Neural cell (in vitro differentiated cells): ENCODE results near the gene FGF14. TPM values are rescaled to one million over a fixed set of nuclear protein-coding genes. Genes with fewer than 3 reads are reported as not detected.

Experiments
- H2AFZ ChIP-seq: fragments of 200-600, 300-800 bp; sonication (generic), shearing (Covaris generic); 2 replicates; pipeline ENCODE4 v1.6.0; 2014; ENCODE audit warnings: low read depth, mild to moderate bottlenecking, antibody characterized with exemption, low read length, moderate library complexity
- H3F3A ChIP-seq: fragments of 200-600 bp; shearing (Covaris generic); 2 replicates; pipeline ENCODE4 v1.6.1; 2016; ENCODE audit warnings: mild to moderate bottlenecking, moderate library complexity, mixed read lengths, antibody characterized with exemption, low read length; ENCODE audit not compliant: insufficient read depth, poor library complexity, severe bottlenecking
- H3K27ac ChIP-seq: fragments of 200-600, 300-800 bp; sonication (generic), shearing (Covaris generic); 2 replicates; pipeline ENCODE4 v1.5.1; 2014; ENCODE audit warnings: mild to moderate bottlenecking, low read length, moderate library complexity
- H3K27me3 ChIP-seq: fragments of 300-800, 200-600 bp; sonication (generic), shearing (Covaris generic); 2 replicates; pipeline ENCODE4 v1.6.0; 2014; ENCODE audit warnings: mild to moderate bottlenecking, low read depth, low read length, moderate library complexity; ENCODE audit not compliant: insufficient read depth
- H3K36me3 ChIP-seq: fragments of 300-800, 200-600 bp; sonication (generic), shearing (Covaris generic); 2 replicates; pipeline ENCODE4 v1.5.1; 2014; ENCODE audit warnings: mild to moderate bottlenecking, antibody characterized with exemption, low read length, moderate library complexity; ENCODE audit not compliant: insufficient read depth
- H3K4me2 ChIP-seq: fragments of 300-800, 200-600 bp; sonication (generic), shearing (Covaris generic); 2 replicates; pipeline ENCODE4 v1.6.0; 2014; ENCODE audit warnings: mild to moderate bottlenecking, low read length
- H3K4me3 ChIP-seq: fragments of 300-800, 200-600 bp; sonication (generic), shearing (Covaris generic); 2 replicates; pipeline ENCODE4 v1.5.1; 2014; ENCODE audit warnings: mild to moderate bottlenecking, low read length, moderate library complexity
- H3K79me2 ChIP-seq: fragments of 200-600 bp; shearing (Covaris generic); replicated peaks from 2 replicates; pipeline ENCODE4 v1.6.0; 2014; ENCODE audit warnings: mild to moderate bottlenecking, low read length, moderate library complexity; ENCODE audit not compliant: insufficient read depth
- H3K9ac ChIP-seq: fragments of 300-800, 200-600 bp; sonication (generic), shearing (Covaris generic); 2 replicates; pipeline ENCODE4 v1.6.1; 2016; ENCODE audit warnings: mild to moderate bottlenecking, low read length, mixed read lengths
- H3K9me2 ChIP-seq: fragments of 200-600 bp; shearing (Covaris generic); 2 replicates; pipeline ENCODE4 v1.6.1; 2016; ENCODE audit warnings: mild to moderate bottlenecking, low read length, mixed read lengths; ENCODE audit not compliant: insufficient read depth
- H3K9me3 ChIP-seq: fragments of 200-600, 300-800 bp; sonication (generic), shearing (Covaris generic); 2 replicates; pipeline ENCODE4 v1.6.1; 2016; ENCODE audit warnings: mild to moderate bottlenecking, mixed run types, low read length, moderate library complexity, mixed read lengths
- H4K20me1 ChIP-seq: fragments of 200-600 bp; shearing (Covaris generic); 2 replicates; pipeline ENCODE4 v1.6.1; 2016; ENCODE audit warnings: mild to moderate bottlenecking, mixed run types; ENCODE audit not compliant: insufficient read depth
- CTCF ChIP-seq: fragments of 450-650 bp; IDR thresholded peaks from 2 replicates; pipeline ENCODE4 v1.5.1; 2014; ENCODE audit warnings: antibody characterized with exemption, mild to moderate bottlenecking, moderate library complexity; ENCODE audit not compliant: poor library complexity, severe bottlenecking
- EP300 ChIP-seq: fragments of 450-650 bp; conservative IDR thresholded peaks from 2 replicates; pipeline ENCODE4 v1.6.1; 2014; ENCODE audit warnings: antibody characterized with exemption, mild to moderate bottlenecking, moderate library complexity; ENCODE audit not compliant: poor library complexity, severe bottlenecking
- EZH2 ChIP-seq: fragments of 200-600, 300-800 bp; shearing (Covaris generic), sonication (generic); IDR thresholded peaks from 2 replicates; pipeline ENCODE4 v1.6.1; 2014; ENCODE audit warnings: antibody characterized with exemption, low read length, borderline replicate concordance, mild to moderate bottlenecking; ENCODE audit not compliant: insufficient read depth, poor library complexity, severe bottlenecking
- MXI1 ChIP-seq: fragments of 450-650 bp; conservative IDR thresholded peaks from 2 replicates; pipeline ENCODE4 v1.6.1; 2014; ENCODE audit warnings: antibody characterized with exemption, mild to moderate bottlenecking; ENCODE audit not compliant: poor library complexity, severe bottlenecking
- POLR2AphosphoS5 ChIP-seq: IDR thresholded peaks from 2 replicates; pipeline ENCODE4 v1.6.1; 2012
- RAD21 ChIP-seq: fragments of 450-650 bp; conservative IDR thresholded peaks from 2 replicates; pipeline ENCODE4 v1.6.1; 2014; ENCODE audit warnings: antibody characterized with exemption, mild to moderate bottlenecking, moderate library complexity
- REST ChIP-seq: IDR thresholded peaks from 2 replicates; pipeline ENCODE4 v1.6.1; 2012; ENCODE audit warnings: borderline replicate concordance
- SMC3 ChIP-seq: fragments of 450-650 bp; conservative IDR thresholded peaks from 2 replicates; pipeline ENCODE4 v1.6.1; 2014; ENCODE audit warnings: antibody characterized with exemption, mild to moderate bottlenecking, moderate library complexity; ENCODE audit not compliant: poor library complexity
- TAF1 ChIP-seq: IDR thresholded peaks from 2 replicates; pipeline ENCODE4 v1.6.1; 2012; ENCODE audit warnings: low read depth
- polyA plus RNA-seq: library from polyadenylated mRNA; depleted of rRNA; stranded (reverse); fragments of >200 nt; gene quantifications from 2 replicates; pipeline ENCODE4 v1.2.3, GENCODE V29; 2014

The FGF14 gene
- polyA plus RNA-seq, 1 donor from 2014 or later = 36.4 TPM

GRCh38 chr13:102344410-102344809 is 57.4 kb downstream of the FGF14 start:
- Histone ChIP-seq H4K20me1 (no peaks in the 10 kb centered on the region), H3K4me3 (no peak overlapping the region), H3K27ac (peak overlapping the region; percentile 69), H3K36me3 (no peaks in the 10 kb centered on the region), H3K9me3 (no peaks in the 10 kb centered on the region), H3K9ac (peak overlapping the region; percentile 28), H3K4me2 (no peak overlapping the region), H3F3A (no peaks in the 10 kb centered on the region), H2AFZ (no peak overlapping the region), H3K9me2 (no peaks in the 10 kb centered on the region), H3K27me3 (no peaks in the 10 kb centered on the region), H3K79me2 (no peaks in the 10 kb centered on the region)
- TF ChIP-seq MXI1 (no peak), POLR2AphosphoS5 (peak; percentile 54), EZH2 (no peak), EP300 (peak; percentile 81), CTCF (no peak), TAF1 (no peak), SMC3 (no peak), RAD21 (no peak), REST (no peak)

- H3K4me3 ChIP-seq = no peak overlapping the region
- H3F3A ChIP-seq = no peaks in the 10 kb centered on the region
- H4K20me1 ChIP-seq = no peaks in the 10 kb centered on the region
- H3K36me3 ChIP-seq = no peaks in the 10 kb centered on the region
- H3K4me2 ChIP-seq = no peak overlapping the region
- no peak overlapping the region for H3K27ac ChIP-seq
- no peaks in the 10 kb centered on the region for H3K27me3 ChIP-seq
- H3K9me3 ChIP-seq = no peaks in the 10 kb centered on the region
- no peaks in the 10 kb centered on the region for H3K79me2 ChIP-seq
- no peaks in the 10 kb centered on the region for H3K9me2 ChIP-seq
- no peak overlapping the region for H3K9ac ChIP-seq
- no peak for TF ChIP-seq CTCF
- TF ChIP-seq RAD21 = no peak
- no peak for TF ChIP-seq REST
- no peak for TF ChIP-seq MXI1
- no peak for TF ChIP-seq EP300
- no peak overlapping the region for H2AFZ ChIP-seq
These were observed 68.3 kb downstream of the FGF14 start for GRCh38 chr13:102333320-102334198.
